Cardiac muscle cell (in vitro differentiated cells and primary cell): Measurements from ENCODE around the gene METTL15. TPM values are rescaled to one million over a fixed set of nuclear protein-coding genes. Genes with fewer than 3 reads are reported as not detected.

Experiments used
- polyA plus RNA-seq: library from polyadenylated mRNA; unstranded; fragments of >200 nt; fragmentation: Nextera tagmentation; extraction: Ambion mirVana; gene quantifications from 2 replicates; pipeline ENCODE4 v1.2.1, GENCODE V29; 2016
- total RNA-seq: library from RNA; depleted of rRNA; stranded (reverse); fragments of >200 nt; gene quantifications from 2 replicates; pipeline ENCODE4 v1.2.3, GENCODE V29; 2016

The METTL15 gene
- total and polyA plus RNA-seq, 2 experiments from 2014 or later: 13.2 to 15.3 TPM

Other genes starting within 250 kb of the METTL15 start
- gene KIF18A, start 232 bp upstream of the METTL15 start, total RNA-seq: 4.1 and 16.1 TPM in 2 replicates
- 4.9 and 22.3 TPM in 2 replicates for gene KIF18A, start 232 bp upstream of the METTL15 start, polyA plus RNA-seq